HS-27A (cell line): ENCODE measurements around the gene LYPLA2.

Experiments
- DNase-seq: peaks from one replicate; pipeline ENCODE4 v3.0.0-alpha.2; 2012; ENCODE audit warnings: low read depth, missing footprints

The LYPLA2 gene

DNA sequence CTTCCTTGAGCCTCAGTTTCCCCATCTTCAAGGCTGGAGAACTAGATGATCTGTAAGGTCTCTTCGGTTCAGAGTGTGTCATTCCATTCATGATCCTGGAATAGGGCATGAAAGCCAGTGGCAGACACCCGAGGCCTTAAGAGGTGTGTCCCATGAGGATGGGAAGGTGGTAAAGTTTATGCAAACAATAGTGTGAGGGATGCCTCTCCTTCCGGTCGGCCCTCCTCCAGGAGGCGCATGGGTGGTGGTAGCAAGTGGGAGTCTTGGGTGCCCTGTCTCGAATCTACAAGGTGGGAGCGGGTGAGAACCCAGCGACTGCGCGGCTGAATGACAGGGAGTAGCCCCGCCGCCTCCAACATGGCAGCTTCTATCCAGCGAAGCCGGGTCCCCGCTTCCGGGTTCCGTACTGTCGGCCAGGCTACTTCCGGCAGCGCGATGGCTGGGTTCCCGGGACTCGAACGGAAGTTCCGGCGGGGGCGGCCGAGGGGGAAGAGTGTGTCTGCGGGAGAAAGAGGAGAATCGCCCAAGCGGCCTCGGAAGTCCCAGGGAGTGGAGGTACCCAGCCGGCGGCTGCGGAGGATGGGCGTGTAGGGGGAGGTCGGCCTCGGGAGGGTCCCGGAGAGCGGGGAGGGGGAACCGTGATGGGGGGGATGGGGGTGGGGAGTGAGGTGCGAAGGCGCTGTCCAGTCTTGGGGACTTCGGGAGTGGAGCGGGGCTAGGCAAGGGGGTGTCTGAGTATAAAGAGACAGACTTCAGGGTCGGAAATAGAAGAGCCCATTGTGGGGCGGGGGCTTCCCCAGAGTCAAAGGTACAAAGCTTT, at the start of gene LYPLA2:
TSS of gene LYPLA2 (plus strand) at position 450 of the 820 bp plus-strand sequence. CDS start 1,538 bp downstream, outside the sequence.
- DNase-seq = peak; percentile 81

DNA sequence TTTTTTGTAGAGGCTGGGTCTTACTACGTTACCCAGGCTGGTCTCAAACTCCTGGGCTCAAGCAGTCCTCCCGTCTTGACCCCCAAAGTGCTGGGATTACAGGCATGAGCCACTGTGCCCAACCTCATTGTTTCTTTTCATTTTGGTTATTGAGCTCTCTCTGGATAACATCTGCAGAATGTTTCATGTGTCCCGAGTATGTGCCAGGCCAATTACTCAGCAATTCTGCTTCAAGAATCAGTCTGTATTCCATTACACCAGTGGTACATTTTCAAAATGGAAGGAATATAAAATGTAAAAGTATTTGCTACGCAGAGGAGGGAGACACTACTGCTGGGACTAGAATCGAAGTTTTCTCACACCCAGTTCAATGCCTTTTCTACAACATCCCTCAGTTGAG, 49.3 kb upstream of the LYPLA2 start:
- no peak for DNase-seq

DNA sequence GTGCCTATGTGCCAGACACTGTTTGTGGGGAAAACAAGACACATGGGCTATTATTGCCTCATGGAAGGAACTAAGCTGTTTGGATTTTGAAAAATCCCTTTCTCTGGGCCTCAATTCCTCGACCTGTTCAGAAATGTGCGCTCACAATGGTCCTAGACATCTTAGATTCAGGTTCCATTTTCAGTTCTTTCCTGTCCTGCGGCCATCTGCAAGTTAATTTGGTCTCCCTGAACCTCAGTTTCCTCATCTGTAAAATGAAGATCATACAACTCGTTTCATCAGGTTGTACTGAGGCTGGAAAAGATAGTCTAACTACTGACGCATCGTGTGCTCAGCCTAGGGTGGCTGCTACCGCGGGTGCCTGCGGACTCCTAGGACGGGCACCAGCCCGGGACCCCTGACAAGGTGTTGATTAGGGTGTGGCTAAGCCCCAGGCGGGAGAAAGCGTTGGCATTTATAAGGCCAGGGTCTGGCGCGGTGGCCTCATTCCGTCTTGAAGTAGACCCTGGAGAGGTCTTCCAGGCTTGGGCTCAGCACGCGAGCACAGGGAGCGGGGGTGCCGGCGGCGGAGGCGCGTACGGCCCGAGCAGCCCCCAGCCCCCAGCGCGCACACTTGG, 48.2 kb upstream of the LYPLA2 start:
- DNase-seq = no peak

DNA sequence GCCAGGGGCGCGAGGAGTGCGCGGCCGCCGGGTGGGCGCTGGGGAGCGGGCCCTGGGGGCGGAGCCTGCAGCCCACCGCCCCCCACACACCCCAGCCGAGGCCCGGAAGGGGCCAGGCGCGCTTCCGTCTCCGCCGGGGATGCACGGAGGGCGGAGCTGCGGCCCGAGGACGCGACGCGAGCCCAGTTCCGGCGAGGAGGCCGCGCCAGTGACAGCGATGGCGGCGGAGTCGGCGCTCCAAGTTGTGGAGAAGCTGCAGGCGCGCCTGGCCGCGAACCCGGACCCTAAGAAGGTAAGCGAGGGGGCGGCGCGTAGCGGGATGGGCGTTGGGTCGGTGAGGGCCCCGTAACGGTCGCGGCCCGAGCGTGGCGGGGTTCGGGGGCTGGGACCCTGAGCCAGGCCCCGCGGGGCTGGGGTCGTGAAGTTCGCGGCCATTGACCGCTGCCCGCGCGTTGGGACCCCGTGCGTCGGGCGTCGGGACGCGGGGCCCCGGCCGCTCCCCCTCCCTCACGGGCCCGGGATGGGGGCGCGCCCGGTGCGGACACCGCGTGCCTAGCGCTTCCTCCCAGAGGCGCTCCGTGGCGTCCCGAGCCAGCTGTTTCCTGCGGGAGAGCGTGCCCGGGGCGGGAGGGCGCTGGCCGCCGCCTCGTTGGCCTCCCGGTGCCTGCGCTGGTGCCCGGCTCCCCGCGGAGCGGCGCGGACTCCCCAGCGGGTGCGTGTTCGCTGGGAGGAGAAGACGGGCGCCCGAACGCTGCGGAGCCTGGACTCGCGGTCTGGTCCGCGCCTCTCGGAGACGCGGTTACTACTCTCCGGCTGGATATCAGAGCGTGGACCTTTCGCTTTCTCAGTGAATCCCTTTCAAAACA, 47.4 kb upstream of the LYPLA2 start, which contains the start of gene ELOA:
TSS of gene ELOA (plus strand) at position 185 of the 866 bp plus-strand sequence. CDS start at position 218, 33 bp downstream.
- no peak for DNase-seq

DNA sequence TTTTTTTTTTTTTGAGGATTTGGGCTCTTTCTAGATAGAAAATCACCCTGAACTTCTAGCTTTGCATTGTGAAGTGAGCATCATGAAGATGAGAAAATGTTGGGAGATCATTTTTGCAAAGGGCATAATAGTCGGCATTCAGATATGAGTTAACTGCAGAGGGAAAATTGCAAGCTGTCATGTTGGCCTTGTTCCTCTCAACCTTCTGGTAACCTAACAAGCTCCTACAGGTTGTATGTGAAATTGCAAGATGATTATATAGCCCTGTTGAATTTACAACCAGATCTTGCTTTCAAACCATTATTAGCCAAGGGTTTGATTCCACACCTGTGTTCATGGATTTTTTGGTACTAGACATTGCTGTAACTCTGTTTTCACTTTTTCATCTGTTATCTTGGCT, 45.4 kb upstream of the LYPLA2 start:
- DNase-seq = no peak

DNA sequence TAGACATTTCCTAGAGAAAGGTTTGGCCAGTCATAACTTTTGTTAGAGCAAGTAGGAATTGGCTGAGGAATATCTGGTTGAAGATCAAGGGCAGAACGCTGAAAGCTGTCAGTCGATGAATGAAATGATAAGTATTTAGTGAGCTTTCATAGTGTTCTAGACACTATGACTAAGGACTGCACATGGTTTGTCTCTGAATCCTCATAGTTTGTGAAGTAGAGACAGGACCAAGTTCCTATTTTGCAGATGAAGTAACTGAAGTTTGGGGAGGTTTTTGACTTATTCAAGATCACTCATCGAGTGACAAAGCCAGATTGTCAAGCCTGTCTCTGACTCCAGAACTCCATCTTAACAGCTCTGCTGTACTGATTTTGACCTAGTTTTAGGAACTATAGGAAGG, 42.9 kb upstream of the LYPLA2 start:
- no peak for DNase-seq

DNA sequence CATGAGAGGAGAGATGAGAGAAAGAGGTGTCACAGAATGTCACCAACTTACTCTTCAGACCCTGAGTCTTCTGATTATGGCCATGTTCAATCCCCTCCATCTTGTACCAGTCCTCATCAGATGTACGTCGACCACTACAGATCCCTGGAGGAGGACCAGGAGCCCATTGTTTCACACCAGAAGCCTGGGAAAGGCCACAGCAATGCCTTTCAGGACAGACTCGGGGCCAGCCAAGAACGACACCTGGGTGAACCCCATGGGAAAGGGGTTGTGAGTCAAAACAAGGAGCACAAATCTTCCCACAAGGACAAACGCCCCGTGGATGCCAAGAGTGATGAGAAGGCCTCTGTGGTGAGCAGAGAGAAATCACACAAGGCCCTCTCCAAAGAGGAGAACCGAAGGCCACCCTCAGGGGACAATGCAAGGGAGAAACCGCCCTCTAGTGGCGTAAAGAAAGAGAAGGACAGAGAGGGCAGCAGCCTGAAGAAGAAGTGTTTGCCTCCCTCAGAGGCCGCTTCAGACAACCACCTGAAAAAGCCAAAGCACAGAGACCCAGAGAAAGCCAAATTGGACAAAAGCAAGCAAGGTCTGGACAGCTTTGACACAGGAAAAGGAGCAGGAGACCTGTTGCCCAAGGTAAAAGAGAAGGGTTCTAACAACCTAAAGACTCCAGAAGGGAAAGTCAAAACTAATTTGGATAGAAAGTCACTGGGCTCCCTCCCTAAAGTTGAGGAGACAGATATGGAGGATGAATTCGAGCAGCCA, 39.7 kb upstream of the LYPLA2 start:
- no peak for DNase-seq

DNA sequence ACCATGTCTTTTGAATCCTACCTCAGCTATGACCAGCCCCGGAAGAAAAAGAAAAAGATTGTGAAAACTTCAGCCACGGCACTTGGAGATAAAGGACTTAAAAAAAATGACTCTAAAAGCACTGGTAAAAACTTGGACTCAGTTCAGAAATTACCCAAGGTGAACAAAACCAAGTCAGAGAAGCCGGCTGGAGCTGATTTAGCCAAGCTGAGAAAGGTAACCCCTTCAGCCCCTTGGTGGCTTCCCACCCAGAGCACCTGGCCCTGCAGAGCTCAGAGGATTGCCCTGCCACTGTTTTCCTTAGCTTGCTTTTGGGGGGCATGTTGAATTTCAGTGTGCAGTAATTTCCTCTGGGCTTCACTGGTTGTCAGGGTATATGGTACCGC, 39.1 kb upstream of the LYPLA2 start:
- DNase-seq = no peak

DNA sequence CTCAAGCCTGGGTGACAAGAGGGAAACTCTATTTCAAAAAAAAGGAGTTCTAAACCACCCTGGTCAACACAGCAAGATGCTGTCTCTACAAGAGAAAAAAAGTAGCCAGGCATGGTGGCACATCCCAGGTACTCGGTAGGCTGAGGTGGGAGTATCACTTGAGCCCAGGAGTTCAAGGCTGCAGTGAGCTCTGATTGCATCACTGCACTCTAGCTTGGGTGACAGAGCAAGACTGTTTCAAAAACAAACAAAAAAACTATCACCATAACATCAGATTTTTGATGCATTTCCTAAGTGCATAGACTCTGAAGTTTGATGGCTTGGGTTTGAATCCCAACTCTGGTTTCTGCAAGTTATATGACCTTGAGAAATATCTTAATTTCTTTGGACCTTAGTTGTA, 38.0 kb upstream of the LYPLA2 start:
- DNase-seq = no peak

DNA sequence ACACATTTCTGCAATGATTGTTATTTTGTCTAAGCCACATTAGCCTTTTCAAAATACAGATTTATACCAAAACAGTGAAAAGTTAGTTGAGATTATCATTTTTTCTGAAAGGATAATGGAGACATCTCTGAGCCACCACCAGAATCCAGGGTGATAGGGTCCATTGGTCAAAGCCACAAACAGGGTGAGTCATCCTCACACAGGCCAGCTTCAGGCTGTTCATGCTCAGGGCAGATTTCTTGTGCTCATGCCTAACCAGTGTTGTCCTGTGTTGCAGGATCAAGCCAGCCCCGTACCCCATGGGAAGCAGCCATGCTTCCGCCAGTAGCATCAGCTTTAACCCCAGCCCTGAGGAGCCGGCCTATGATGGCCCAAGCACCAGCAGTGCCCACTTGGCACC, 34.3 kb upstream of the LYPLA2 start:
- no peak for DNase-seq

DNA sequence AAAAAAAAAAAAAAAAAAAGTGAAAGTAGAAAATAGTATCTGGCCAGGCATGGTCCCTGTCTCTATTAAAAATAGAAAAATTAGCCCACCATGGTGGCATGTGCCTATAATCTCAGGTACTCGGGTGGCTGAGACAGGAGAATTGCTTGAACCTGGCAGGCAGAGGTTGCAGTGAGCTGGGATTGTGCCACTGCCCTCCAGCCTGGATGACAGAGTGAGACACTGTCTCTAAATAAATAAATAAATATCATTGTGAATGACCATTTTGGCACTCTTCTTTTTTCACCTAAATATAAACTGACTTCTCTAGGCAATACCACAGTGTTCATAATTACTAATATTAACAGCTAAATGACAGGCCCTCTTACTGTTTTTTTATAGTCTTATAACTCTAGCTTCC, 33.1 kb upstream of the LYPLA2 start:
- DNase-seq = no peak

DNA sequence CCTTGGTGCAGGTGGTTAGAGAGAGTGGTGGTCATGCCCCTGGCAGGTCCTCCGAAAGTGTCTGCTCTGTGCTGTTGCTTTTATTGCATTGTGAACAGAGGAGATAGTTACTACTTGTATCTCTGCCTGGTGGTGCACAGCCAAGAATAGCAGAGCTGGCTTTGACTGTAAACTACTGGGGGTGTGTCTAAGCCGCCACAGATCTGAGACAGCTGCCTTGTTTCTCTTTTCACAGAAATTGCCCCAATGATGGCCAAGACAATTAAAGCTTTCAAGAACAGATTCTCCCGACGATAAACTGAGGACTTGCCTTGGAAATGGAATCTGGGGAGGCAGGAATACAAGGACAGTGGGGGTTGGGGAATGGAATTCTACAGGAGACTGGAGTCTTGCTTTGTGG, 31.7 kb upstream of the LYPLA2 start:
- no peak for DNase-seq

DNA sequence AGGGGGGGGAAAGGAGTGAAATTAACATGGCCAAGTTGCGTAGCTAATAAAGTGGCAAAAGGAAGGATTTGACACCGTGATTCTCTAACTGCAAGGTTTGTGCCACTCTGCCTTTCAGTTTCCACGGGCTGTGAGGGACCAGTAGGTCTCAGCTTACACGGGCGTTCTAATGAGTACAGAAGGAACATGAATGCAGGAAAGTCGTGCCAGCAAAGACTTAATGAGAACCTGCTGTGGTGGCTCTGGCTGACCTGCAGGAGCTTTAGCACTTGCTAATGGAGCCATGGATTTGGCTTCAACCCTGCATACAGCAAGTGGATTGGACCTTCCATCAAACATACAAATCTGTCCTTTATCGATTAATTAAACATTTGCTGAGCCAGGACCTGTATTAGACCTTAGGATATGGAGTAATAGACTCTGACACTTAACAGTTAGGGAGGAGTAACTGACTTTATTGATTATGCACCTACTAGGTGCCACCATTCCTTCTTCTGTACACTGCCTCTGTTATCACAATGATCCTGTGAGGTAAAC, 27.8 kb upstream of the LYPLA2 start:
- DNase-seq = no peak

DNA sequence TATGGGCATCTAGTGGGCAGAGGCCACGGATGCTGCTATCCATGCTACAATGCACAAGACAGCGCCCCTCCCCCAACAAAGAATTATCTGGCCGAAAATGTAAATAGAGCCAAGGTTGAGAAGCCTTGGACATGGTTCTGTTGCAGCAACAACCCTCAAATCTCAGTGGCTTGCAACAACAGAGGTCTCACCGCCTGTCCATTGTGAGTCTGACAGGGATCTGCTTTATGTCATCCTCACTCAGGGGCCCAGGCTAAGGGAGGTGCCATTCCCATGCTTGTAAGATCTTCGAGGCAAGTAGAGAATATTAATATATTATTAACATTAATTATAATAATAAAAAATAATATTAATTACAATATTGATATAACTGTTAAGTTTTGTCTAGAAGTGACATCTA, 22.2 kb upstream of the LYPLA2 start:
- no peak for DNase-seq

DNA sequence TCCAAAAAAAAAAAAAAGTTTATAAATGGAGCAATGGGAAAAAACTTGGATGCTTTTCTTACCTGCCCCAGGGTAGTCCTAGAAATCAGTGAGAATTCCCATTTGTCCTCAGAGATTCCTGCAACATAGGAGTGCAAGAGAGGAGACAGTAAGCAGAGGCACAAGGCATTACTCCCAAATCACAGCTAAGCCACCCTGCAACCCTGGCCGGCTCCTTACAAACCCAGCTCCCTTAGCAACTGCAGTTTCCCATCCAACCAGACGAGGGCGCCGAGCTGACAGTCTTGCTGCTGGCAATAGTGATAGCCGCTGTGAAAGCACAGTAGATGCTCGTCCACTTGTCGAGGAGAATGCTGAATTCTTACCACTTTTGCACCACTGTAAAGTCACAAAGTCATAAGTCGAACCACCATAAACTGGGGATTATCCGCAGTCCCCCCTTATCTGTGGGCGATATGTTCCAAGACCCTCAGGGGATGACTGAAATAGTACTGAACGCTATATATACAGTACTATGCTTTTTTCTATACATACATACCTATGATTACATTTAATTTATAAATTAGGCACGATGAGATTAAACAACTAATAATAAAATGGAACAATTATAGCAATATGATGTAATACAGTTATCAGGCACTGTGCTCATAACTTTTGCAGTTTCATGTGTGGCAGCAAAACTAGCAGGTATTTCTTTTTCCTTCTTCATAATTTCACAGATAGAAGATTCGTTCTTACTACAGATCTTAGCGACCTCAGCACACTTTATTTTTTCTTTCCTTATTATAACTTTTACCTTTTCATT, 18.7 kb upstream of the LYPLA2 start:
- DNase-seq = peak; percentile 53

DNA sequence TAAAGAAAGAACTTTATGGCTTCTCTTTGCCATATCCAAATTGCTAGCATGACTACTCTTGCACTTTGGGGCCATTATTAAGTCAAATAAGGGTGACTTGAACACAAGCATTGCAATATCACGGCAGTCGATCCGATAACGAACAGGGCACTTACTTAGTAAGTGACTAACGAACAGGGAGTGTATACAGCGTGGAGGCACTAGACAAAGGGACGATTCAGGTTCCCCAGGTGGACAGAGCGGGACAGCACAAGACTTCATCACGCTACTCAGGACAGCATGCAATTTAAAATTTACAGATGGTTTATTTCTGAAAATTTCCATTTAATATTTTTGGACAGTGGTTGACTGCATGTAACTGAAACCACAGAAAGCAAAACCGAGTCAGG, 18.1 kb upstream of the LYPLA2 start:
- DNase-seq = no peak

DNA sequence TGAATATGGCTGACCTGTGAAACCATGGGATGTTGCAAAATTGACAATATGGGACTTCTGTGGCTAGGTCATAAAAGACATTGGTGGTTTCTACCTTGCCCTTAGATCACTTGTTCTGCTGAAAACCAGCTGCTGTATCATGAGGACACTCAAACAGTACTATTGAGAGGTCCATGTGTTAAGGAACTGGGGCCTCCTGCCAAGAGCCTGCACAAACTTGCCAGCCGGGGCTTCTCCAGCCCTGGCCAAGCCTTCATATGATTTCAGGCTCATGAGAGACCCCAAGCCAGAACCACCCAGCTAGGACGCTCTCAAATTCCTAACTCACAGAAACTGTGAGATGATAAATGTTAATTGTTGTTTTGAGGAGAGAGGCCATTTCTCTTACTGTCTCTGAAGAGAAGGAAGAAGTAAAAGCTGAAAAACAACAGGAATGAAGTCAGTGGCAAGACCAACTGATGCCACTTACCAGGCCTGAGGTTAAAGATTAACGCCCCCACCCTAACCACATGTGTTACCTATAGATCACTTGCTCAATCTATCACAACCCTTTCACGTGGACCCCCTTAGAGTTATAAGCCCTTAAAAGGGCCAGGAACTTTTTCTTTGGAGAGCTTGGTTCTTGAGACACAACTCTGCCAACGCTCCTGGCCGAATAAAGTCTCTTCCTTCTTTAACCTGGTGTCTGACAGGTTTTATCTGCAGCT, 16.6 kb upstream of the LYPLA2 start:
- no peak for DNase-seq

DNA sequence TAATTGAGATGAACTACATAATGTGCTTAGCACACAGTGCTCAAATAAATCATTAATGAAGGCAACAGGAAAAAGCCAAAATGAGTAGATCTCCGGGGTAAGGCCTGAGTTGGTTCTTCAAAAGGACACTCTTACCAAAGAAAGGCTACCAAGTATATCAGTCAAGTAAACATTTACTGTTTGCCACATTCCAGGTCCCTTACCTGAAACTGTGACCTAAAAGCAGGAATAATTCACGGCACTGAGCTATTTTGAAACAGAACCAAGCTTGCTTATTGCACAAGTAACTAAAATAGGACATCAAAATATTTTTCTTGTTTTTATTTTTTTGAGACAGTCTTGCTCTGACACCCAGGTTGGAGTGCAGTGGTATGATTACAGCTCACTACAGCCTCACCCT, 14.7 kb upstream of the LYPLA2 start:
- no peak for DNase-seq

DNA sequence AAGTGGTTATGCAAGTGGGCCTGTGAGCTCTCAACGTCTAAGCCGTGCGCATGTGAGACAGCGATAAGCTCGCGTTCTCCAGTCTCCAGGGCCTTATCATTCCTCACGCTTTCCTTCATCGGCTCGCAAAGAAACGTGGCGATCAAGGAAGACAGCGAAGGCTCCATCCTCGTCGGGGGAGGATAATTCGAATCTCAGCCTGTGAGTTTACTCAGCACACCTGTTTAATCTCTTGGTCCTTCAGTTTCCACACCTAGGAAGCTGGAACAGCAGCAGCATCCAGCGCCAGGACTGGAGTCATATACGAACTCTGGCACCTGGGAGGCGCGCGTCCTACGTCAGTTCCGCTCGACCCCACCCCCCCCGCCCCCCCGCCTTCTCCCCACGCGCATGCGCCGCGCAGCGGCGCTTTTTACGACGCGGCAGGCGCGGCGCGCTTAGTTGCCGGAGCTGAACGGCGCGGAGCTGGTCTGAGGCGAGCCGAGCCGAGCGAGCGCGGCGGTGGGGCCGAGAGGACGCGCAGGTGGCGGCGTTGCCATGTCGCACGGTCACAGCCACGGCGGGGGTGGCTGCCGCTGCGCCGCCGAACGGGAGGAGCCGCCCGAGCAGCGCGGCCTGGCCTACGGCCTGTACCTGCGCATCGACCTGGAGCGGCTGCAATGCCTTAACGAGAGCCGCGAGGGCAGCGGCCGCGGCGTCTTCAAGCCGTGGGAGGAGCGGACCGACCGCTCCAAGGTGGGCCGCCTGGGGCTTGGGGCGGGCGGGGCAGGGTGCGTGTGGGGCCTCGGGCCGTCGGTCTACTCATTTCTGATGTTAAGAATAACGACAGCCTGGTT, 12.7 kb upstream of the LYPLA2 start, which contains the start of gene PITHD1:
TSS of gene PITHD1 (plus strand) at position 440 of the 836 bp plus-strand sequence. CDS start at position 538, 98 bp downstream.
- peak; percentile 54 for DNase-seq
